TTC549 (cell line): ENCODE measurements around the gene MICB.
"Not testable (repeated sequence)": the region's sequence is repeated elsewhere in the genome, so short reads cannot be mapped to it uniquely, and the experiment has no call there.

Source experiments
- FAIRE-seq: peaks from 2 replicates; lab custom pipeline; 2012; peaks lifted over from hg19 to GRCh38; lab: Jason Lieb, UNC

The MICB gene

GRCh38 chr6:31497531-31498476, at the start of gene MICB:
Gene MICB (plus strand): TSS chr6:31498145. CDS start chr6:31498194, 49 bp downstream.
- FAIRE-seq: no peak

GRCh38 chr6:31450751-31451150, 47.2 kb upstream of the MICB start:
- FAIRE-seq: no peak

- no peak for FAIRE-seq
Observed at GRCh38 chr6:31452859-31453258, 45.1 kb upstream of the MICB start.

- FAIRE-seq: no peak
Observed at GRCh38 chr6:31453259-31453658, 44.7 kb upstream of the MICB start.

GRCh38 chr6:31459864-31460263, 38.1 kb upstream of the MICB start:
- FAIRE-seq: not testable (repeated sequence)

GRCh38 chr6:31460361-31461025, 37.5 kb upstream of the MICB start:
- no peak for FAIRE-seq

- no peak for FAIRE-seq
Observed at GRCh38 chr6:31462026-31462963, 35.6 kb upstream of the MICB start.

GRCh38 chr6:31462964-31463870, 34.7 kb upstream of the MICB start:
- no peak for FAIRE-seq

- no peak for FAIRE-seq
Observed at GRCh38 chr6:31464252-31465184, 33.4 kb upstream of the MICB start.

- no peak for FAIRE-seq
Observed at GRCh38 chr6:31465185-31465536, 32.8 kb upstream of the MICB start.

GRCh38 chr6:31465718-31466117, 32.2 kb upstream of the MICB start:
- no peak for FAIRE-seq

- no peak for FAIRE-seq
Observed at GRCh38 chr6:31466466-31466865, 31.5 kb upstream of the MICB start.

GRCh38 chr6:31467151-31467550, 30.8 kb upstream of the MICB start:
- no peak for FAIRE-seq

- FAIRE-seq: no peak
Observed at GRCh38 chr6:31468311-31468710, 29.6 kb upstream of the MICB start.

GRCh38 chr6:31470801-31471200, 27.1 kb upstream of the MICB start:
- no peak for FAIRE-seq

GRCh38 chr6:31471711-31472110, 26.2 kb upstream of the MICB start:
- no peak for FAIRE-seq

- no peak for FAIRE-seq
Observed at GRCh38 chr6:31472259-31472658, 25.7 kb upstream of the MICB start.

- no peak for FAIRE-seq
Observed at GRCh38 chr6:31473244-31473643, 24.7 kb upstream of the MICB start.

- FAIRE-seq: no peak
Observed at GRCh38 chr6:31473780-31474761, 23.9 kb upstream of the MICB start.
